Activated naive CD4-positive, alpha-beta T cell treated with anti-CD3 and anti-CD28 coated beads, Interleukin-2, amount 50 U/mL, for 72 hours (primary cell): ENCODE data around the gene NSUN3. TPM values are rescaled to one million over a fixed set of nuclear protein-coding genes. Genes with fewer than 3 reads are reported as not detected.
A peak's percentile ranks its signal among the peaks of the same experiment; 100 is the strongest.
"Not testable (repeated sequence)": the region's sequence is repeated elsewhere in the genome, so short reads cannot be mapped to it uniquely, and the experiment has no call there.

ENCODE experiments used
- ATAC-seq, 2 donors: fragments of 150-1000 bp; cut with Tn5 transposase; 2 replicates each; pipeline ENCODE4 v1.10.0; 2021; ENCODE audit warnings: mild to moderate bottlenecking in 2 of 2, moderate library complexity in 2 of 2
- DNase-seq, 2 donors: peaks; one replicate each; pipeline ENCODE4 v3.0.0; 2021 to 2022; ENCODE audit warnings: low spot score in 2 of 2
- H3K27ac Mint-ChIP-seq, 2 donors: one replicate each; pipeline ENCODE4 v1.8.0; 2022; ENCODE audit warnings: mild to moderate bottlenecking in 2 of 2, mixed read lengths in 2 of 2
- H3K36me3 Mint-ChIP-seq, 2 donors: one replicate each; pipeline ENCODE4 v1.8.0; 2022; ENCODE audit warnings: mixed read lengths in 2 of 2
- H3K9me3 Mint-ChIP-seq, 2 donors: one replicate each; pipeline ENCODE4 v1.8.0; 2022; ENCODE audit warnings: mixed read lengths in 2 of 2
- total RNA-seq, 2 donors: library from RNA; stranded (reverse); gene quantifications; one replicate each; pipeline ENCODE4 v1.2.3, GENCODE V29; 2022

NSUN3 gene
- 10 to 100 TPM; 18.3 to 27.1 TPM for total RNA-seq

DNA sequence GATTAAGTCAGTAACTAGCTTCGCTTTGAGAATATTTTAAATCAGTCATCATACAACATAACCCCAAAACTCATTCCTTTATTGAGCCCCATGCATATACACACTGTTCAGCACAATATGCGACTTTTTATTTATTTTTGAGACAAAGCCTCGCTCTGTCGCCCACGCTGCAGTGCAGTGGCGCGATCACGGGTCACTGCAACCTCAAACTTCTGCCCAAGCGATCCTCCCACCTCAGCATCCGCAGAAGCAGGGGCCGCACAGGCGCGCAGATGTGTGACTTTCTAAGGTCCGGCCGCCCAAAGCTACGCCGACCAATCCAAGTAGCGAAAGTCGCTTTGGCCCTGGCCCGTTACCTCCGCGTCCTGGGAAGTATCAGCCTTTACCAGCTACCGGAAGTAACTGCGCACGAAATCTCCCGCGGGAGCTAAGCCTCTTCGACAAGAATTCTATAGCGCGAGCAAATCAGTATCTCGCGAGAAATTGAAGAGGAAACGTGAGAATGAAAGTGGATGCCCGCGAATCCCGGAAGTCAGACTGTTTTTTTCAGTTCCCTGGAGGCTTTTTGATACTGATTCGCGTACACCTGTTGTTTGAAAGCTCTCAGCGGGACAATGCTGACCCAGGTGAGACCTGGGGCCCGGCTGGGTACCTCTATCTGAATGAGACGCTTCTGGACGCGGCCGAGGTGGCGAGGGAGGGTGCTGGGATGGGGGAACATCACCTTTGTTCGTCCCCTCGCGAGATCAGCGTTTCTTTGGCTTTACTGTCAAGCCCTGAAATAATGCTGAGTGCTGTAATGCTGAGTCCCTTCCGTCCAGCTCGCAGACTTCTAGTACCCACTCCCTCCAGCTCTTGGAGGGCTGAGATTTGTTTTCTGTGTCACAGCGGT lies at the start of gene NSUN3, which contains the start of gene DHFR2:
Gene NSUN3, plus strand, starts transcription at position 549 of the 892 bp plus-strand sequence. Its CDS starts 66 bp downstream, at position 615.
Gene DHFR2, minus strand, starts transcription at position 404 of the 892 bp plus-strand sequence. CDS start 1,405 bp downstream, outside the sequence.
- Mint-ChIP-seq H3K36me3 (peaks cover 36 to 49% of the 10 kb centered on the region in 2 donors), H3K27ac (peak within 1 kb of the TSS; percentile 100), H3K9me3 (peaks cover 0 to 15% of the 10 kb centered on the region in 2 donors)
- ATAC-seq = peak; percentile 85 to 91
- peak; percentile 71 to 94 for DNase-seq

DNA sequence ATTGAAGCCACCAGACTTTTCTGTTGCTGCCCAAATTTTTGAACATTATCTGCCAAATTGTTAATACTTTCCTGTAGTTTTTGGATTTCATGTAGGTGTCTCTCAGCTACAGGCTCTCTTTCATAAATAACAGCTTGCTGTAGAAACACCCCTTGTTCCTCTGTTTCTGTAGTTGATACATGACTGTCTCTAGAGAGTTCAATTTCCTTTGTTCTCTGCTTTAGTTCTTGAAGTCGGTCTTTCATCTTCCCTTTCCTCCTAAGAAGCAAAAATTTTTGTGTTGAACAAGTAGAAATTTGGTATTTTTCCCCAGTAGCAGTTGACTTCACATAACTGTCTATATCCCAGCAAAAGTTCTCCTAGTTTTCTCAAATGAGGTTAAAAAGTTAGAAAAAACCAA lies 47.8 kb upstream of the NSUN3 start:
- no peak overlapping the region for H3K27ac Mint-ChIP-seq
- DNase-seq (no peak), ATAC-seq (no peak)
- peaks cover 0 to 5% of the 10 kb centered on the region in 2 donors for H3K9me3 Mint-ChIP-seq
- H3K36me3 Mint-ChIP-seq = peaks cover 6 to 8% of the 10 kb centered on the region in 2 donors

DNA sequence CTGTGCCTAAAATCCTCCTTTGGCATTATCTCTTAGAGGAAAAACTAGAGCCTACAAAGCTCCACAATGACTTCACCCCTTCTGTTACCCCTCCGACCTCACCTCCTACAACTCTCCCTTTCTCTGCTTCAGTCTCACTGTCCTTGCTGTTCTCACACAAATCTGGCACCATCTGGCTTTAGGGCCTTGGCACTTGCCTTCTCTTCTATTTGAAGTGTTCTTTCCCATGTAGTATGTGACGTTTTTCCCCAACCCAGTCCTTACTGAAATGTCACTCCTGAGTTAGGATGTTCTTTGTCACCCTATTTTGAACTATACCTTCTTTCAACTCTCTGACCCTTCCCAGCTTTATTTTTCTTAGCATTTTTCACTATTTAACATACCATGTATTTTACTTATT lies 43.2 kb upstream of the NSUN3 start:
- H3K9me3 Mint-ChIP-seq = no peaks in the 10 kb centered on the region
- H3K27ac Mint-ChIP-seq = no peak overlapping the region
- no peak for ATAC-seq
- no peak for DNase-seq
- H3K36me3 Mint-ChIP-seq = peaks cover 5% of the 10 kb centered on the region in 2 donors

DNA sequence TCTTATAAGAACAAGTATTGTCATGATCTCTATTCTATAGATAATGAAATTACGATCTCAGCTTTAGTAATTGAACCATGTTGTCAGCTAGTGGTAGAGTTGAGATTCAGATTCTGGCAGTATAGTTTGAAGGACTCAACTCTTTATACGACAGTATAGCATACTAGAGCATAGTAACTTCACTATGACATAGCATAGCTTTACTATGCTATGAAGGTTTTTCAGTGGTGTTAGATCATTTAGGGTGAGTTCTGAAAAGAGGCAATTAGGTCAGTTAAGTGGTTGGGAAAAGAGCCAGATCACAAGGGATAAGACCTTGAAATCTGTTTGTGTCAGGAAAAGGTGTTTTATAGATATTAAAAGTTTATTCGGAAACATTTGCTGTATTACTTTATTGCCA lies 42.6 kb upstream of the NSUN3 start:
- no peaks in the 10 kb centered on the region for H3K9me3 Mint-ChIP-seq
- ATAC-seq (no peak), DNase-seq (no peak)
- no peaks in the 10 kb centered on the region for H3K36me3 Mint-ChIP-seq
- no peak overlapping the region for H3K27ac Mint-ChIP-seq

DNA sequence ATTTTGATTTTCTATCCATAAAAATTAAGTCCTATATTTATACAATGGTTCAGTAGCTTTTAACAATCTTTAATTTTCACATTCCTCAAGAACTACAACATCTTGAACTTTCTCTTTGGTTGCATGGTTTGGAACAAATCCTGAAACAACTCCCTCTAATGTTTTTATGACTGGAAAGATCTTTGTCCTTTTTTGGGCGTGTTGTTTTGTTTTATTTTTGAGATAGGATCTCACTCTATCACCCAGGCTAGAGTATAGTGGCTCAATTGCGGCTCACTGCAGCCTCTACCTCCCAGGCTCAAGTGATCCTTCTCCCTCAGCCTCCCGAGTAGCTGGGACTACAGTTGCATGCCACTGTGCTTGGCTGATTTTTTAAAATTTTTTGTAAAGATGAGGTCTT lies 38.5 kb upstream of the NSUN3 start:
- H3K9me3 Mint-ChIP-seq = no peaks in the 10 kb centered on the region
- H3K27ac Mint-ChIP-seq = no peak overlapping the region
- no peak for ATAC-seq

DNA sequence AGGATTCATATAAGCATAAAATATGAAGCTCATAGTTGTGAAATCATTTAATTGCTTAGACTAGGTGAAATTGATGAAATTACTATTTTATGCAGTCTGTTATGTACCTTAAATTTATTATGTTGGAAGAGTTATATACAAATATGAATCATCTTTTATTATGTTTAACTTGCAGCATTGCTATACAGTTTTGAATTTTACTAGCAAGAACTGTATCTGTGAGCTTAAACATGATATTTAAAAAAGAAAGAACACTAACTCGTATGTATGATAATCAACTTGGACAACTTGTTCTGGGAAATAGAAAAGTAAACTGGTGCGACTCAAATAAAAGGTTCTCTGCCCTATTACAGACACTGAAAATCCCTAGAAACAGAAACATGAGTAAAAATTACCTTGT lies 36.2 kb upstream of the NSUN3 start:
- Mint-ChIP-seq H3K9me3 (no peaks in the 10 kb centered on the region), H3K27ac (no peak overlapping the region), H3K36me3 (no peaks in the 10 kb centered on the region)
- ATAC-seq (no peak), DNase-seq (no peak)

More for the DNA sequence above, 38.5 kb upstream of the NSUN3 start:
- DNase-seq = no peak
- H3K36me3 Mint-ChIP-seq = no peaks in the 10 kb centered on the region

DNA sequence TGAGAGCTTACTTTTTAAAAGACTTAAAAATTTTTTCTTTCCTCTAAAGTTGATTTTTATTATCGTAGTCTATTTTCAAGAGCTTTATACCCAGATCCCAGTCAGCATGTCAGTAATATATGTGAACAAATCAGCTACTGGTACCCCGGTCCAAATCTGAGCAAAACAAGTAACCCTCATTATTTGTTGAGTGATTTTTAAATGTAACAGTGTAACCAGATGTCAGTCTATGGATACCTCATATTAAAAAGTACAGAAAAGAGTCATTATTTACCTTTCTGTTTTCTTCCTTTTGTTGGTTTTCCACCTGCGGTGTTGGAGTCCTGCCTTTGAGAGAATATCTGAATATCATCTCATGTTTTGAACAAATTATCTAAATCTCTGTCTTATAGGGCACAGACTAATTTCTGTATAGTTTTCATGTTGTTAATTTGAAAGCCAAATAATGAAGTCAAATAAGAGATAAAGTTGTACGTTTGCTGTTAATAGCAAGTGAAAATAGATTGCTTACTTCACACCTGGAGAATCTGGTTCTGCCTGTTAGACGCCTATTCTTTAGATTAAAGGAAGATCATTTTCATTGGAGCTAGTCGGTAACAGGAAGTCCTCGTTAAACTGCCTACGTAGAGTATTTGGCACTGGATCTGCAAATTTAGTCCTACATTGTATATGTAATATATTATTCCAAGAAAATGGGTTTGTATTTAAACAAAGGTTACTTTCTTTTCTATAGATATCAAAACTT lies 34.6 kb upstream of the NSUN3 start, which contains the start of gene STX19:
Gene STX19, minus strand, starts transcription at position 505 of the 745 bp plus-strand sequence. CDS start 13,328 bp downstream, outside the sequence.
- no peak for ATAC-seq
- no peaks in the 10 kb centered on the region for H3K36me3 Mint-ChIP-seq
- H3K27ac Mint-ChIP-seq = no peak within 1 kb of the TSS
- H3K9me3 Mint-ChIP-seq = no peaks in the 10 kb centered on the region
- DNase-seq = no peak

DNA sequence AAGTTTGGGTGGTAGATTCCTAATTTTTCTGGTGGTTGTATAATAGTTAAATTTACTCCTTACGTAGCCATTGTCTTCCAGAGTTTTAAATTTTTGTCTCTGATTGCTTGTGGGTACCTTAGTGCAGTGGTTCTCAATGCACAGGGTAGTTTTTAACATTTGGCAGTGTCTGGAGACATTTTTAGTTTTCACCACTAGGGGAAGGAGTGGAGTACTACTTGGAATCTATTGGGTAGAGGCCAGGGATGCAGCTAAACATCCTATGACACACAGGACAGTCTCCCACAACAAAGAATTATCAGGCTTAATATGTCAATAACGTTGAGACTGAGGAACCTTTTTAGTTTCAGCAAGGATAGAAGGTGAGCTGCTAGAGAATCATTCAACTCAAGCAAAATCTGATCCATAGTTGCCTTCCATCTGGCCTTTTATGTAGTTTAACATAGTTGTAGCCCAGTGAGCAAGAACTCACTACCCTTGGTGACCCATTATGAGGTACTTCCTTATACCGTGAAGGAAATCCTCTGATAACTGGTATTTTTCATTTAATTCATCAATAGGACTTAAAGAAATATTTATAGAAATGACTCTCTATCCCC lies 25.9 kb upstream of the NSUN3 start:
- Mint-ChIP-seq H3K9me3 (no peaks in the 10 kb centered on the region), H3K36me3 (no peaks in the 10 kb centered on the region), H3K27ac (no peak overlapping the region)
- ATAC-seq (peak in 1 of 2 donors; percentile 59), DNase-seq (no peak)

DNA sequence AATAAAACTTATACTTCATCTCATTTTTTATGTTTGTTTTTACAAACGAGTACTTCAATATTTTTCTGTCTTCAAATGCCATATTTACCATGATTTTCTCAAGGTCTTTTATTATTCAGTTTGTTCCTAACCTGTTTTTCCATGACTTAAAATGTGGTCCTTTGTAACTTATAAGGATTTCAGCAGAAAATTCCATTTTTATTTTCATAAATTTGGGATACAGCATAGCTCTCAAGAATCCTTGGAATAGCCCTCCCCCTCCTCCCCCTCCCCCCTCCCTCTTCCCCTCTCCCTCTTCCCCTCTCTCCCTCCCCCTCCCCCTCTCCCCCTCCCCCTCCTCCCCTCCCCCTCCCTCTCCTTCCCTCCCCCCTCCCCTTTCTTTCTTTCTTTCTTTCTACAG lies 19.6 kb upstream of the NSUN3 start:
- DNase-seq = no peak
- no peak for ATAC-seq
- H3K36me3 Mint-ChIP-seq = peaks cover 0 to 7% of the 10 kb centered on the region in 2 donors

DNA sequence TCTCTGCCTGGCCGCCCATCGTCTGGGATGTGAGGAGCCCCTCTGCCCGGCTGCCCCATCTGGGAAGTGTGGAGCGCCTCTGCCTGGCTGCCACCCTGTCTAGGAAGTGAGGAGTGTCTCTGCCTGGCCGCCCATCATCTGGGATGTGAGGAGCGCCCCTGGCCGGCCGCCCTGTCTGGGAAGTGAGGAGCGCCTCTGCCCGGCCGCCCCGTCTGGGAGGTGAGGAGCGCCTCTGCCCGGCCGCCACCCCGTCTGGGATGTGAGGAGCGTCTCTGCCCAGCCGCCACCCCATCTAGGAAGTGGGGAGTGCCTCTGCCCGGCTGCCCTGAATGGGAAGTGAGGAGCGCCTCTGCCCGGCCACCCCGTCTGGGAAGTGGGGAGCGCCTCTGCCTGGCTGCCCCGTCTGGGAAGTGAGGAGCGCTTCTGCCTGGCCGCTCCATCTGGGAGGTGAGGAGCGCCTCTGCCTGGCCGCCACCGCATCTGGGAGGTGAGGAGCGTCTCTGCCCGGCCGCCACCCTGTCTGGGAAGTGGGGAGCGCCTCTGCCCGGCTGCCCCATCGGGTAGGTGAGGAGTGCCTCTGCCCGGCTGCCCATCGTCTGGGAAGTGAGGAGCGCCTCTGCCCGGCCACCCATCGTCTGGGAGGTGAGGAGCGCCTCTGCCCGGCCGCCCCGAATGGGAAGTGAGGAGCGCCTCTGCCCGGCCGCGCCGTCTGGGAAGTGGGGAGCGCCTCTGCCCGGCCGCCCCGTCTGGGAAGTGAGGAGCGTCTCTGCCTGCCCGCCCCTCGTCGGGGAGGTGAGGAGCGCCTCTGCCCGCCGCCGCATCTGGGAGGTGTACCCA lies 18.5 kb upstream of the NSUN3 start:
- not testable (repeated sequence) for H3K9me3 Mint-ChIP-seq, DNase-seq, ATAC-seq, H3K36me3 Mint-ChIP-seq
- H3K27ac Mint-ChIP-seq = peak overlapping the region in 1 of 2 donors; percentile 95

More for the DNA sequence above, 19.6 kb upstream of the NSUN3 start:
- Mint-ChIP-seq H3K27ac (peak overlapping the region in 1 of 2 donors; percentile 95), H3K9me3 (no peaks in the 10 kb centered on the region)

DNA sequence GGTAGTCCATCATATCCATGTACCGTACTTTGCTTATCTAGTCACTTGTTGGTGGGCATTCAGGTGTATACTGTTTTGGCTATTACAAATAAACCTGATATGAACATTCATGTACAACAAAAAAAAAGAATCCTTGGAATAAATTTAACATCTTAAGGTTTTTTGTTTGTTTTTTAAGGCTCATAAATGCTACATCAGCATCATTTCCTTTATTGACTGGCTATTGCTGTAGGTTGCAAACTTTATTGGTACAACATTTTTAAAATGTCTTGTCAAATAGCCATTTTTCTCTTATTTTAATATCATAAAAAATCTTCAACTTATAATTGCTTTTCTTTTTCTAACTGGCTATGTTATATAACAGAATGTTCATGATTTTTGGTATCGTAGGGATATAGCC lies 16.3 kb upstream of the NSUN3 start:
- Mint-ChIP-seq H3K36me3 (peaks cover 0 to 7% of the 10 kb centered on the region in 2 donors), H3K9me3 (no peaks in the 10 kb centered on the region), H3K27ac (no peak overlapping the region)
- DNase-seq = no peak
- no peak for ATAC-seq

DNA sequence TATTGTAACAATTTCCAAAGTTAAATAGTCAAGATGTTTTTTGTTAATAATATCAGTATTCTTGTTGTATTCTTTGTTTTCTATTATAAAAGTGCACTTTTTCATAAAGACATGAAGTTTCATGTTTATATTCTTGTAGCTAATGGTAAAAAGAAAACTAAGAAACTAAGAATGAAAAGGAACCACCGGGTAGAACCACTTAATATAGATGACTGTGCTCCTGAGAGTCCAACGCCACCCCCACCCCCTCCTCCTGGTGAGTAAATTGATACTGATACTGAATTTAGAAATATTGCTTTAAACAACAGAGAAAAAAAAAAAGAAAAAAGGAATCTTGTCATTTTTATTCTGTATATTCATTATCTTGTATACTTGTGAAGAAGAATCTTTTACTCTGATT lies 13.6 kb upstream of the NSUN3 start:
- DNase-seq = no peak
- Mint-ChIP-seq H3K27ac (no peak overlapping the region), H3K36me3 (no peaks in the 10 kb centered on the region), H3K9me3 (no peaks in the 10 kb centered on the region)
- ATAC-seq = peak in 1 of 2 donors; percentile 55

DNA sequence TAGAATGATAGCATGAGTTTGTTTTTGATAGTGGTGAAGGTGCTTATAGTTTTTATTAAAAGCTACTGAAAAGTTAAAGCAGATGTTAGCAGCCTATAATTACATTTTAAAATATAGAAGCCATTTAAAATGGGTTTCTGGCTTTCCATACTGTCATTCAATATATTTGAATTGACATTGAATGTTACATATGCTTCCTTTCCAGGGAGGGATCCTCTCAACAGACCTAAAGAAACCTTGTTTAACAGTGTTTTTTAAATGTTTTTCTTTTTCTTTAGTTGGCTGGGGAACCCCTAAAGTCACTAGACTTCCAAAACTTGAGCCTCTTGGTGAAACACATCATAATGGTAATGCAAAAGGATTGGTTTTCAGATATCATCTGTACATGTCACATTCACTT lies 12.3 kb upstream of the NSUN3 start:
- ATAC-seq (no peak), DNase-seq (no peak)
- H3K36me3 Mint-ChIP-seq = no peaks in the 10 kb centered on the region
- no peak overlapping the region for H3K27ac Mint-ChIP-seq
- H3K9me3 Mint-ChIP-seq = no peaks in the 10 kb centered on the region

DNA sequence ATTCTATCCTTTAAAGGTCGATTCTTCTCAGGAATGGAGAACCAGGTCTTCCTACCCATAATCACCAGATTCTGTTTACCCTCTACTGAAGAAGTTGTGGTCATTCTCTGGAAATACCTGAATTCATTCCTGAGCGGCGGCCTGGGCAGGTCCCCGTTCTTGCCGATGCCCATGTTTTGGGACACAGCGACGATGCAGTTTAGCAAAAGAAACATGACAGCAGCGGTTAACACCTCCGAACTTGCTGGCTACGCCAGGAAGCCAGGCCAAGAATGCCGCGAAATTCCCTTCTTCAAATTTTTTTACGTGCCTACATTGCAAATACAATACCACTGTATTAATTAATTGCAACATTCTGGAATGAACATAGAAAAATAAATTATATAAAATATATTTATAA lies 1.6 kb upstream of the NSUN3 start:
- ATAC-seq (no peak), DNase-seq (no peak)
- H3K27ac Mint-ChIP-seq = no peak overlapping the region
- H3K36me3 Mint-ChIP-seq = peaks cover 24 to 34% of the 10 kb centered on the region in 2 donors
- H3K9me3 Mint-ChIP-seq = peaks cover 0 to under 1% of the 10 kb centered on the region in 2 donors

DNA sequence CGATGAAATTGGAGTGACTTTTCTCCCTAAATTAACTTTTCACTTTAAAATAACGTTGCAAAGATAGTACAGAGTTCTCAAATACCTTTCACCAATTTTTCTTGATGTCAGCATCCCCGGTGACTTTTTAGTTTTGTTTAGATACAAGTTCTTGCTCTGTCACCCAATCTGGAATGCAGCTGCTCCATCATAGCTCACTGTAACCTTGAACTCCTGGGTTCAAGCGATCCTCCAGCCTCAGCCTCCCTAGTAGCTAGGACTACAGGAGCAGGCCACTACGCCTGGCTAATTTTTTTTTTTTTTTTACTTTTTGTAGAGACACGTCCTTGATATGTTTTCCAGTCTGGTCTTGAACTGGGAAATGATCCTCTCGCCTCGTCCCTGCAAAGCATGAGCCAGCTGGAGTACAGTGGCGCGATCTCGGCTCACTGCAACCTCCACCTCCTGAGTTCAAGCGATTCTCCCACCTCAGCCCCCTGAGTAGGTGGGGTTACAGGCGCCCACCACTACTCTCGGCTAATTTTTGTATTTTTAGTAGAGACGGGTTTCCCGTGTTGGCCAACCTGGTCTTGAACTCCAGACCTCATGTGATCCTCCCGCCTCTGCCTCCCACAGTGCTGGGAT lies 747 bp downstream of the NSUN3 start:
- no peak for DNase-seq
- ATAC-seq = no peak
- Mint-ChIP-seq H3K27ac (peak overlapping the region; percentile 100), H3K36me3 (peaks cover 36 to 54% of the 10 kb centered on the region in 2 donors), H3K9me3 (peaks cover 0 to 18% of the 10 kb centered on the region in 2 donors)
